Liver (tissue), 3 donors: ENCODE measurements around the gene UBE2L3.
"Not testable (repeated sequence)": the region's sequence is repeated elsewhere in the genome, so short reads cannot be mapped to it uniquely, and the experiment has no call there.

ENCODE experiments used
- ATF3 ChIP-seq: IDR thresholded peaks from 2 replicates; pipeline ENCODE4 v1.6.1; 2016; ENCODE audit warnings: antibody characterized with exemption
- CTCF ChIP-seq: fragments of 150-350 bp; IDR thresholded peaks from 2 replicates; pipeline ENCODE4 v1.5.1; 2017; ENCODE audit warnings: improper control_type of control experiment, low read depth, low read length; ENCODE audit not compliant: missing input control
- EGR1 ChIP-seq, 2 donors: IDR thresholded peaks; 2 replicates each; pipeline ENCODE4 v1.6.1; 2016 to 2018; ENCODE audit warnings: antibody characterized with exemption in 2 of 2, low read depth in 2 of 2
- FOXA1 ChIP-seq: IDR thresholded peaks from 2 replicates; pipeline ENCODE4 v1.6.1; 2016; ENCODE audit warnings: antibody characterized with exemption
- GABPA ChIP-seq, 2 donors: IDR thresholded peaks in 1 of 2; conservative IDR thresholded peaks in 1 of 2; 2 replicates each; pipeline ENCODE4 v1.6.1; 2016; ENCODE audit warnings: antibody characterized with exemption in 2 of 2, mild to moderate bottlenecking in 1 of 2, moderate library complexity in 1 of 2
- HNF4A ChIP-seq, 2 donors: conservative IDR thresholded peaks; 2 replicates each; pipeline ENCODE4 v1.6.1; 2016; ENCODE audit warnings: antibody characterized with exemption in 2 of 2, mild to moderate bottlenecking in 2 of 2
- JUND ChIP-seq, 2 donors: IDR thresholded peaks; 2 replicates each; pipeline ENCODE4 v1.6.1; 2016; ENCODE audit warnings: antibody characterized with exemption in 2 of 2
- MAX ChIP-seq: IDR thresholded peaks from 2 replicates; pipeline ENCODE4 v1.6.1; 2016; ENCODE audit warnings: antibody characterized with exemption
- RAD21 ChIP-seq, 2 donors: IDR thresholded peaks; 2 replicates each; pipeline ENCODE4 v1.6.1; 2016; ENCODE audit warnings: antibody characterized with exemption in 2 of 2, mild to moderate bottlenecking in 2 of 2
- REST ChIP-seq: IDR thresholded peaks from 2 replicates; pipeline ENCODE4 v1.6.1; 2016; ENCODE audit warnings: antibody characterized with exemption, mild to moderate bottlenecking
- SP1 ChIP-seq: IDR thresholded peaks from 2 replicates; pipeline ENCODE4 v1.6.1; 2018; ENCODE audit warnings: antibody characterized with exemption, mild to moderate bottlenecking
- TAF1 ChIP-seq: conservative IDR thresholded peaks from 2 replicates; pipeline ENCODE4 v1.6.1; 2016; ENCODE audit warnings: antibody characterized with exemption, mild to moderate bottlenecking
- YY1 ChIP-seq: IDR thresholded peaks from 2 replicates; pipeline ENCODE4 v1.6.1; 2016; ENCODE audit warnings: antibody characterized with exemption, mild to moderate bottlenecking
- ZBTB33 ChIP-seq: IDR thresholded peaks from 2 replicates; pipeline ENCODE4 v1.6.1; 2016; ENCODE audit warnings: antibody characterized with exemption
- donor health status: healthy.
- donor health status: healthy.

- TF ChIP-seq ATF3; CTCF; FOXA1; ZBTB33; GABPA (IDR thresholded peaks at IDR 0.05 in 1 of 2, conservative IDR thresholded peaks at IDR 0.05 in 1 of 2); EGR1 (IDR thresholded peaks at IDR 0.05; ENCODE audit: low read depth in 2 of 2); RAD21 (IDR thresholded peaks at IDR 0.05); REST; YY1; TAF1; HNF4A (conservative IDR thresholded peaks at IDR 0.05); MAX; JUND (IDR thresholded peaks at IDR 0.05); SP1: not testable (repeated sequence)
Observed at GRCh38 chr22:21551361-21551760, 16.2 kb upstream of the UBE2L3 start, which contains the start of gene RIMBP3C.
